Caco-2 (cell line): ENCODE measurements around the gene PCDH15. TPM values are rescaled to one million over a fixed set of nuclear protein-coding genes. Genes with fewer than 3 reads are reported as not detected.

Experiments used
- BruUV-seq: library from RNA; stranded (reverse); fragments of 400-500 nt; replicated peaks from 2 replicates; lab custom pipeline; 2021; lab: Mats Ljungman, UMichigan
- CTCF ChIA-PET: fragments of 300-600 bp; sonication (Branson Sonifier 250); formaldehyde crosslinking; loops from one replicate; lab custom pipeline; 2022; ENCODE audit warnings: antibody characterized with exemption; lab: Charles Lee
- POLR2A ChIA-PET: fragments of 300-600 bp; sonication (Branson Sonifier 250); formaldehyde crosslinking; loops from one replicate; lab custom pipeline; 2022; ENCODE audit warnings: antibody characterized with exemption; lab: Charles Lee
- DNase-seq, 2 experiments: peaks; one replicate each; pipeline versions ENCODE4 v3.0.0 to v3.0.0-alpha.2; 2020 to 2022
- H3K27me3 ChIP-seq: replicated peaks from 2 replicates; pipeline ENCODE4 v1.6.0; 2011; ENCODE audit warnings: low read length; ENCODE audit not compliant: control insufficient read depth, insufficient read depth
- H3K36me3 ChIP-seq: 2 replicates; pipeline ENCODE4 v1.5.1; 2011; ENCODE audit warnings: low read length; ENCODE audit not compliant: control insufficient read depth, insufficient read depth
- H3K4me1 ChIP-seq: fragments of 250-450 bp; sonication (Bioruptor Pico); 2 replicates; pipeline ENCODE4 v1.5.1; 2020; ENCODE audit warnings: mild to moderate bottlenecking
- H3K4me3 ChIP-seq: 2 replicates; pipeline ENCODE4 v1.5.1; 2011; ENCODE audit warnings: low read depth, mild to moderate bottlenecking, control low read depth, low read length
- H3K9me3 ChIP-seq: fragments of 250-450 bp; sonication (Bioruptor Pico); 2 replicates; pipeline ENCODE4 v1.5.1; 2020; ENCODE audit warnings: mild to moderate bottlenecking, moderate library complexity
- H3K27ac Mint-ChIP-seq: one replicate; pipeline ENCODE4 v1.8.0; 2022; ENCODE audit warnings: mixed read lengths; ENCODE audit not compliant: unreplicated experiment
- H3K27me3 Mint-ChIP-seq: one replicate; pipeline ENCODE4 v1.8.0; 2022; ENCODE audit warnings: mixed read lengths; ENCODE audit not compliant: insufficient read depth, unreplicated experiment
- H3K36me3 Mint-ChIP-seq: one replicate; pipeline ENCODE4 v1.8.0; 2022; ENCODE audit warnings: mild to moderate bottlenecking, mixed read lengths; ENCODE audit not compliant: insufficient read depth, unreplicated experiment
- H3K4me1 Mint-ChIP-seq: one replicate; pipeline ENCODE4 v1.8.0; 2022; ENCODE audit warnings: low read depth, mixed read lengths; ENCODE audit not compliant: unreplicated experiment
- H3K4me3 Mint-ChIP-seq: one replicate; pipeline ENCODE4 v1.8.0; 2022; ENCODE audit warnings: mild to moderate bottlenecking, moderate library complexity, mixed read lengths; ENCODE audit not compliant: unreplicated experiment
- H3K9me3 Mint-ChIP-seq: one replicate; pipeline ENCODE4 v1.8.0; 2022; ENCODE audit warnings: mixed read lengths; ENCODE audit not compliant: unreplicated experiment
- intact Hi-C: fragments of 100-400 bp; cut with micrococcal nuclease; formaldehyde crosslinking; loops from one replicate; pipeline ENCODE4 v1.10.0; 2022; ENCODE audit not compliant: unreplicated experiment
- total RNA-seq: library from RNA; stranded (reverse); gene quantifications from 2 replicates; pipeline ENCODE4 v1.2.3, GENCODE V29; 2022
- TF ChIP-seq, protein P1 (sequence below), 2 experiments: fragments of 200-600 bp in 1 of 2; IDR thresholded peaks; 1 replicate in 1 of 2; 2 replicates in 1 of 2; pipeline versions ENCODE4 v1.5.1 to v1.8.0; 2011 to 2022; ENCODE audit warnings: antibody characterized with exemption in 1 of 2, control low read depth in 1 of 2, inconsistent platforms in 1 of 2, low read depth in 1 of 2, low read length in 1 of 2, mild to moderate bottlenecking in 1 of 2, moderate library complexity in 1 of 2; ENCODE audit not compliant: insufficient read depth in 1 of 2, severe bottlenecking in 1 of 2, unreplicated experiment in 1 of 2

PCDH15 gene
- total RNA-seq, 1 experiment from 2014 or later = 0.02 TPM

GRCh38 chr10:53839440-53840039 is 961.5 kb downstream of the PCDH15 start:
- intact Hi-C loops = loop anchor here (1.0 to 2.0 kb wide), 4 partner anchors 159 to 1425 kb away; no protein-coding TSS in a partner anchor
- ChIA-PET POLR2A (no interaction called here), CTCF (interaction anchor here (0.6 to 1.0 kb wide), 3 partner anchors 208 to 956 kb away, joined by 3 read pairs; no protein-coding TSS in a partner anchor)
- H3K9me3 Mint-ChIP-seq = no peaks in the 10 kb centered on the region
- H3K9me3 ChIP-seq = no peaks in the 10 kb centered on the region
- H3K27me3 ChIP-seq = no peaks in the 10 kb centered on the region
- no peaks in the 10 kb centered on the region for H3K4me1 ChIP-seq
- peak in 1 of 2 experiments; percentile 47 for DNase-seq
- no TSS peak for BruUV-seq
- TF ChIP-seq, protein P1, sequence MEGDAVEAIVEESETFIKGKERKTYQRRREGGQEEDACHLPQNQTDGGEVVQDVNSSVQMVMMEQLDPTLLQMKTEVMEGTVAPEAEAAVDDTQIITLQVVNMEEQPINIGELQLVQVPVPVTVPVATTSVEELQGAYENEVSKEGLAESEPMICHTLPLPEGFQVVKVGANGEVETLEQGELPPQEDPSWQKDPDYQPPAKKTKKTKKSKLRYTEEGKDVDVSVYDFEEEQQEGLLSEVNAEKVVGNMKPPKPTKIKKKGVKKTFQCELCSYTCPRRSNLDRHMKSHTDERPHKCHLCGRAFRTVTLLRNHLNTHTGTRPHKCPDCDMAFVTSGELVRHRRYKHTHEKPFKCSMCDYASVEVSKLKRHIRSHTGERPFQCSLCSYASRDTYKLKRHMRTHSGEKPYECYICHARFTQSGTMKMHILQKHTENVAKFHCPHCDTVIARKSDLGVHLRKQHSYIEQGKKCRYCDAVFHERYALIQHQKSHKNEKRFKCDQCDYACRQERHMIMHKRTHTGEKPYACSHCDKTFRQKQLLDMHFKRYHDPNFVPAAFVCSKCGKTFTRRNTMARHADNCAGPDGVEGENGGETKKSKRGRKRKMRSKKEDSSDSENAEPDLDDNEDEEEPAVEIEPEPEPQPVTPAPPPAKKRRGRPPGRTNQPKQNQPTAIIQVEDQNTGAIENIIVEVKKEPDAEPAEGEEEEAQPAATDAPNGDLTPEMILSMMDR (IDR thresholded peaks at IDR 0.05; ENCODE audit: insufficient read depth in 1 of 2, low read depth in 1 of 2, low read length in 1 of 2, severe bottlenecking in 1 of 2, unreplicated experiment in 1 of 2) = peak; percentile 54 to 65
- no peaks in the 10 kb centered on the region for H3K4me1 Mint-ChIP-seq
- H3K4me3 ChIP-seq = no peak overlapping the region
- H3K27ac Mint-ChIP-seq = no peak overlapping the region
- H3K27me3 Mint-ChIP-seq = no peaks in the 10 kb centered on the region
- no peak overlapping the region for H3K4me3 Mint-ChIP-seq
- H3K36me3 Mint-ChIP-seq = no peaks in the 10 kb centered on the region
- no peaks in the 10 kb centered on the region for H3K36me3 ChIP-seq

GRCh38 chr10:53836638-53837037 is 964.4 kb downstream of the PCDH15 start:
- Histone ChIP-seq H3K4me3 (no peak overlapping the region), H3K4me1 (no peaks in the 10 kb centered on the region), H3K36me3 (no peaks in the 10 kb centered on the region), H3K27me3 (no peaks in the 10 kb centered on the region), H3K9me3 (no peaks in the 10 kb centered on the region)
- POLR2A ChIA-PET = no interaction called here
- intact Hi-C loops = no loop called here
- TF ChIP-seq, protein P1 (IDR thresholded peaks at IDR 0.05; ENCODE audit: insufficient read depth in 1 of 2, low read depth in 1 of 2, low read length in 1 of 2, severe bottlenecking in 1 of 2, unreplicated experiment in 1 of 2) = no peak
- no peak for DNase-seq
- BruUV-seq = no TSS peak
- no peak overlapping the region for H3K4me3 Mint-ChIP-seq
- CTCF ChIA-PET = no interaction called here
- no peaks in the 10 kb centered on the region for H3K4me1 Mint-ChIP-seq
- H3K9me3 Mint-ChIP-seq = no peaks in the 10 kb centered on the region
- no peak overlapping the region for H3K27ac Mint-ChIP-seq
- no peaks in the 10 kb centered on the region for H3K36me3 Mint-ChIP-seq
- no peaks in the 10 kb centered on the region for H3K27me3 Mint-ChIP-seq

DNA sequence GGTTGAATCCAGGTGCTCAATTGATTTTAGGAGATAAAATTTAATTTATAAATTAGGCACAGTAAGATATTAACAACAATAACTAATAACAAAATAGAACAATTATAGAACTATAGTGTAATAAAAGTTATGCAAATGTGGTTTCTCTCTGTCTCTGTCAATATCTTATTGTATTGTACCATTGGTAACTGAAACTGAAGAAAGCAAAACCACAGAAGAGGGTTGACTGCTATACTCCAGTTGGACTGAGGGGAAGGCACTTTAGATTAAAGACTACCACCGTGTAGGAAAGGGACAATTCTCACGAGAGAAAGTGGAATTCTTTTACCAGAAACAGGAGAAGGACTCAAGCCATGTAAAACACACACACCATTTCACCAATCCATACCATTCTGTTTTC is 967.1 kb downstream of the PCDH15 start:
- Histone ChIP-seq H3K9me3 (no peaks in the 10 kb centered on the region), H3K27me3 (no peaks in the 10 kb centered on the region), H3K4me3 (no peak overlapping the region), H3K4me1 (no peaks in the 10 kb centered on the region), H3K36me3 (no peaks in the 10 kb centered on the region)
- Mint-ChIP-seq H3K4me3 (no peak overlapping the region), H3K36me3 (no peaks in the 10 kb centered on the region), H3K9me3 (no peaks in the 10 kb centered on the region), H3K27me3 (no peaks in the 10 kb centered on the region), H3K4me1 (no peaks in the 10 kb centered on the region), H3K27ac (no peak overlapping the region)
- TF ChIP-seq, protein P1 (IDR thresholded peaks at IDR 0.05; ENCODE audit: insufficient read depth in 1 of 2, low read depth in 1 of 2, low read length in 1 of 2, severe bottlenecking in 1 of 2, unreplicated experiment in 1 of 2) = no peak
- intact Hi-C loops = no loop called here
- ChIA-PET CTCF (no interaction called here), POLR2A (no interaction called here)
- BruUV-seq = no TSS peak
- no peak for DNase-seq
